ENCODE data around the gene ADGB. TPM values are rescaled to one million over a fixed set of nuclear protein-coding genes. Genes with fewer than 3 reads are reported as not detected.
"Not testable (repeated sequence)": the region's sequence is repeated elsewhere in the genome, so short reads cannot be mapped to it uniquely, and the experiment has no call there.

Gene ADGB
- total RNA-seq, 5 donors from 2014 or later (not counting 1 experiment from before 2014, with no cell fraction given): not detected

- peaks cover 4 to 14% (median 5%) of the 10 kb centered on the region in 3 donors for H3K9me3 Mint-ChIP-seq
- H3K4me3 Mint-ChIP-seq; H3K36me3 Mint-ChIP-seq; CTCF ChIA-PET; H3K4me1 ChIP-seq (ENCODE audit: control insufficient read depth in 1 of 2, extremely low read depth in 1 of 2, insufficient read depth in 2 of 2, low read length in 2 of 2); H3K27me3 ChIP-seq (replicated peaks in 1 of 2; ENCODE audit: control insufficient read depth in 2 of 2, extremely low read depth in 1 of 2, insufficient read depth in 2 of 2, low read length in 1 of 2); H3K4me3 ChIP-seq (ENCODE audit: control insufficient read depth in 1 of 2, extremely low read depth in 1 of 2, low read length in 1 of 2); H3K27ac ChIP-seq (ENCODE audit: low read length); H3K4me1 Mint-ChIP-seq; DNase-seq; H3K9me3 ChIP-seq; ATAC-seq (replicated peaks in 1 of 4); H3K36me3 ChIP-seq (ENCODE audit: control insufficient read depth in 2 of 2, extremely low read depth in 1 of 2, insufficient read depth in 1 of 2, low read length in 1 of 2); POLR2A ChIA-PET; H3K27ac Mint-ChIP-seq; H3K27me3 Mint-ChIP-seq: not testable (repeated sequence)
- 100% methylated on average over 1 of the region's 3 CpGs for WGBS (ENCODE audit: insufficient coverage)
Observed at GRCh38 chr6:146568619-146569018, 30.2 kb upstream of the ADGB start.

- Histone ChIP-seq H3K9me3 (no peaks in the 10 kb centered on the region), H3K27me3 (replicated peaks in 1 of 2; ENCODE audit: control insufficient read depth in 2 of 2, extremely low read depth in 1 of 2, insufficient read depth in 2 of 2, low read length in 1 of 2) (no peaks in the 10 kb centered on the region), H3K36me3 (ENCODE audit: control insufficient read depth in 2 of 2, extremely low read depth in 1 of 2, insufficient read depth in 1 of 2, low read length in 1 of 2) (no peaks in the 10 kb centered on the region), H3K27ac (ENCODE audit: low read length) (no peak overlapping the region), H3K4me3 (ENCODE audit: control insufficient read depth in 1 of 2, extremely low read depth in 1 of 2, low read length in 1 of 2) (no peak overlapping the region), H3K4me1 (ENCODE audit: control insufficient read depth in 1 of 2, extremely low read depth in 1 of 2, insufficient read depth in 2 of 2, low read length in 2 of 2) (no peaks in the 10 kb centered on the region)
- H3K4me1 Mint-ChIP-seq: no peaks in the 10 kb centered on the region
- ATAC-seq (replicated peaks in 1 of 4) (no peak), DNase-seq (no peak)
- ChIA-PET POLR2A (no interaction called here), CTCF (no interaction called here)
- H3K36me3 Mint-ChIP-seq: no peaks in the 10 kb centered on the region
- no peak overlapping the region for H3K4me3 Mint-ChIP-seq
- WGBS (ENCODE audit: insufficient coverage): no CpG with 5 or more reads among the region's 1 CpG
- no peak overlapping the region for H3K27ac Mint-ChIP-seq
- H3K9me3 Mint-ChIP-seq: peaks cover 0 to 15% (median 9%) of the 10 kb centered on the region in 3 donors
- no peaks in the 10 kb centered on the region for H3K27me3 Mint-ChIP-seq
Observed at GRCh38 chr6:146574211-146574610, 24.6 kb upstream of the ADGB start.

GRCh38 chr6:146578054-146578453 lies 20.7 kb upstream of the ADGB start:
- Histone ChIP-seq H3K4me3 (ENCODE audit: control insufficient read depth in 1 of 2, extremely low read depth in 1 of 2, low read length in 1 of 2) (no peak overlapping the region), H3K36me3 (ENCODE audit: control insufficient read depth in 2 of 2, extremely low read depth in 1 of 2, insufficient read depth in 1 of 2, low read length in 1 of 2) (no peaks in the 10 kb centered on the region), H3K4me1 (ENCODE audit: control insufficient read depth in 1 of 2, extremely low read depth in 1 of 2, insufficient read depth in 2 of 2, low read length in 2 of 2) (no peaks in the 10 kb centered on the region), H3K27ac (ENCODE audit: low read length) (no peak overlapping the region), H3K27me3 (replicated peaks in 1 of 2; ENCODE audit: control insufficient read depth in 2 of 2, extremely low read depth in 1 of 2, insufficient read depth in 2 of 2, low read length in 1 of 2) (no peaks in the 10 kb centered on the region), H3K9me3 (no peaks in the 10 kb centered on the region)
- ATAC-seq (replicated peaks in 1 of 4) (no peak), DNase-seq (no peak)
- no peak overlapping the region for H3K4me3 Mint-ChIP-seq
- CTCF ChIA-PET: no interaction called here
- no peaks in the 10 kb centered on the region for H3K27me3 Mint-ChIP-seq
- no peak overlapping the region for H3K27ac Mint-ChIP-seq
- no peaks in the 10 kb centered on the region for H3K36me3 Mint-ChIP-seq
- H3K4me1 Mint-ChIP-seq: no peaks in the 10 kb centered on the region
- POLR2A ChIA-PET: no interaction called here
- peaks cover 0 to 10% (median 4%) of the 10 kb centered on the region in 3 donors for H3K9me3 Mint-ChIP-seq

- H3K4me3 Mint-ChIP-seq: no peak overlapping the region
- peaks cover 0 to 2% (median under 1%) of the 10 kb centered on the region in 3 donors for H3K9me3 Mint-ChIP-seq
- Histone ChIP-seq H3K4me3 (ENCODE audit: control insufficient read depth in 1 of 2, extremely low read depth in 1 of 2, low read length in 1 of 2) (no peak overlapping the region), H3K36me3 (ENCODE audit: control insufficient read depth in 2 of 2, extremely low read depth in 1 of 2, insufficient read depth in 1 of 2, low read length in 1 of 2) (no peaks in the 10 kb centered on the region), H3K27me3 (replicated peaks in 1 of 2; ENCODE audit: control insufficient read depth in 2 of 2, extremely low read depth in 1 of 2, insufficient read depth in 2 of 2, low read length in 1 of 2) (no peaks in the 10 kb centered on the region), H3K9me3 (no peaks in the 10 kb centered on the region), H3K27ac (ENCODE audit: low read length) (no peak overlapping the region), H3K4me1 (ENCODE audit: control insufficient read depth in 1 of 2, extremely low read depth in 1 of 2, insufficient read depth in 2 of 2, low read length in 2 of 2) (no peaks in the 10 kb centered on the region)
- no peak for ATAC-seq (replicated peaks in 1 of 4)
- H3K27ac Mint-ChIP-seq: no peak overlapping the region
- CTCF ChIA-PET: no interaction called here
- H3K27me3 Mint-ChIP-seq: no peaks in the 10 kb centered on the region
- no peak for DNase-seq
- H3K36me3 Mint-ChIP-seq: no peaks in the 10 kb centered on the region
- no CpG with 5 or more reads among the region's 1 CpG for WGBS (ENCODE audit: insufficient coverage)
- POLR2A ChIA-PET: no interaction called here
- H3K4me1 Mint-ChIP-seq: no peaks in the 10 kb centered on the region
Observed at GRCh38 chr6:146581968-146582367, 16.8 kb upstream of the ADGB start.

- DNase-seq (peak in 1 of 35 experiments; percentile 9), ATAC-seq (replicated peaks in 1 of 4) (no peak)
- Histone ChIP-seq H3K36me3 (ENCODE audit: control insufficient read depth in 2 of 2, extremely low read depth in 1 of 2, insufficient read depth in 1 of 2, low read length in 1 of 2) (no peaks in the 10 kb centered on the region), H3K4me1 (ENCODE audit: control insufficient read depth in 1 of 2, extremely low read depth in 1 of 2, insufficient read depth in 2 of 2, low read length in 2 of 2) (no peaks in the 10 kb centered on the region), H3K27me3 (replicated peaks in 1 of 2; ENCODE audit: control insufficient read depth in 2 of 2, extremely low read depth in 1 of 2, insufficient read depth in 2 of 2, low read length in 1 of 2) (no peaks in the 10 kb centered on the region), H3K27ac (ENCODE audit: low read length) (no peak overlapping the region), H3K9me3 (no peaks in the 10 kb centered on the region), H3K4me3 (ENCODE audit: control insufficient read depth in 1 of 2, extremely low read depth in 1 of 2, low read length in 1 of 2) (no peak overlapping the region)
- WGBS (ENCODE audit: insufficient coverage): 80% methylated on average over 2 of the region's 5 CpGs
- Mint-ChIP-seq H3K9me3 (peaks cover 0 to 2% (median 0%) of the 10 kb centered on the region in 3 donors), H3K36me3 (no peaks in the 10 kb centered on the region), H3K27ac (no peak overlapping the region), H3K27me3 (no peaks in the 10 kb centered on the region), H3K4me3 (no peak overlapping the region), H3K4me1 (no peaks in the 10 kb centered on the region)
- CTCF ChIA-PET: no interaction called here
- POLR2A ChIA-PET: no interaction called here
Observed at GRCh38 chr6:146582857-146583256, 15.9 kb upstream of the ADGB start.

GRCh38 chr6:146583966-146584365 lies 14.8 kb upstream of the ADGB start:
- H3K9me3 Mint-ChIP-seq: no peaks in the 10 kb centered on the region
- H3K27ac ChIP-seq (ENCODE audit: low read length): no peak overlapping the region
- no peaks in the 10 kb centered on the region for H3K4me1 Mint-ChIP-seq
- ChIA-PET CTCF (interaction anchor here in 1 of 2 donors (0.5 kb wide), 1 partner anchor 1550 kb away, joined by 4 read pairs; no protein-coding TSS in a partner anchor), POLR2A (interaction anchor here in 1 of 2 donors (0.5 kb wide), 1 partner anchor 43 kb away, joined by 3 read pairs; no protein-coding TSS in a partner anchor)
- no peaks in the 10 kb centered on the region for H3K4me1 ChIP-seq (ENCODE audit: control insufficient read depth in 1 of 2, extremely low read depth in 1 of 2, insufficient read depth in 2 of 2, low read length in 2 of 2)
- WGBS (ENCODE audit: insufficient coverage): 71% methylated on average over 1 of the region's 1 CpG
- no peaks in the 10 kb centered on the region for H3K27me3 Mint-ChIP-seq
- no peaks in the 10 kb centered on the region for H3K27me3 ChIP-seq (replicated peaks in 1 of 2; ENCODE audit: control insufficient read depth in 2 of 2, extremely low read depth in 1 of 2, insufficient read depth in 2 of 2, low read length in 1 of 2)
- no peak overlapping the region for H3K27ac Mint-ChIP-seq
- H3K4me3 Mint-ChIP-seq: no peak overlapping the region
- H3K4me3 ChIP-seq (ENCODE audit: control insufficient read depth in 1 of 2, extremely low read depth in 1 of 2, low read length in 1 of 2): no peak overlapping the region
- H3K36me3 ChIP-seq (ENCODE audit: control insufficient read depth in 2 of 2, extremely low read depth in 1 of 2, insufficient read depth in 1 of 2, low read length in 1 of 2): no peaks in the 10 kb centered on the region
- ATAC-seq (replicated peaks in 1 of 4): no peak
- no peak for DNase-seq
- H3K36me3 Mint-ChIP-seq: no peaks in the 10 kb centered on the region
- no peaks in the 10 kb centered on the region for H3K9me3 ChIP-seq

- Mint-ChIP-seq H3K36me3 (no peaks in the 10 kb centered on the region), H3K27me3 (no peaks in the 10 kb centered on the region), H3K9me3 (no peaks in the 10 kb centered on the region), H3K4me3 (no peak overlapping the region), H3K27ac (no peak overlapping the region), H3K4me1 (no peaks in the 10 kb centered on the region)
- WGBS (ENCODE audit: insufficient coverage): no CpG with 5 or more reads among the region's 1 CpG
- POLR2A ChIA-PET: no interaction called here
- Histone ChIP-seq H3K9me3 (no peaks in the 10 kb centered on the region), H3K36me3 (ENCODE audit: control insufficient read depth in 2 of 2, extremely low read depth in 1 of 2, insufficient read depth in 1 of 2, low read length in 1 of 2) (no peaks in the 10 kb centered on the region), H3K4me1 (ENCODE audit: control insufficient read depth in 1 of 2, extremely low read depth in 1 of 2, insufficient read depth in 2 of 2, low read length in 2 of 2) (no peaks in the 10 kb centered on the region), H3K27me3 (replicated peaks in 1 of 2; ENCODE audit: control insufficient read depth in 2 of 2, extremely low read depth in 1 of 2, insufficient read depth in 2 of 2, low read length in 1 of 2) (no peaks in the 10 kb centered on the region), H3K4me3 (ENCODE audit: control insufficient read depth in 1 of 2, extremely low read depth in 1 of 2, low read length in 1 of 2) (no peak overlapping the region), H3K27ac (ENCODE audit: low read length) (no peak overlapping the region)
- DNase-seq (no peak), ATAC-seq (replicated peaks in 1 of 4) (no peak)
- CTCF ChIA-PET: no interaction called here
Observed at GRCh38 chr6:146587459-146587858, 11.3 kb upstream of the ADGB start.
